ENCODE measurements around the gene ATG12. TPM values are rescaled to one million over a fixed set of nuclear protein-coding genes. Genes with fewer than 3 reads are reported as not detected.

ATG12 gene
- total and polyA plus RNA-seq, 2 experiments from 2014 or later = 52.6 to 109 TPM

GRCh38 chr5:115849258-115849798, 8.0 kb upstream of the ATG12 start:
- H3K36me3 ChIP-seq (ENCODE audit: insufficient read depth) = 0 out of 2 replicates have a peak, but pooled peaks cover 2% of the 10 kb centered on the region
- H3K79me2 ChIP-seq (replicated peaks; ENCODE audit: insufficient read depth) = peaks cover 100% of the 10 kb centered on the region
- Mint-ChIP-seq H3K4me3 (no peak overlapping the region; the same call in 2 of the 3 replicates), H3K9me3 (peaks cover 10% of the 10 kb centered on the region), H3K27ac (no peak overlapping the region), H3K4me1 (peaks cover 17% of the 10 kb centered on the region), H3K36me3 (ENCODE audit: low read depth) (peaks cover 14% of the 10 kb centered on the region; the same call in 2 of the 3 replicates), H3K27me3 (ENCODE audit: insufficient read depth, low read depth, poor library complexity) (no peaks in the 10 kb centered on the region)
- no peak overlapping the region for H2AFZ ChIP-seq
- H3K9me2 ChIP-seq (ENCODE audit: insufficient read depth) = no peaks in the 10 kb centered on the region
- ATAC-seq (peak; percentile 29; the same call in 2 of the 3 replicates), DNase-seq (ENCODE audit: low spot score) (no peak)
- H3K4me1 ChIP-seq (ENCODE audit: insufficient read depth) = peaks cover 11% of the 10 kb centered on the region
- peaks cover 9% of the 10 kb centered on the region; the same call in 1 of the 2 replicates for H4K20me1 ChIP-seq (replicated peaks; ENCODE audit: insufficient read depth)
- no peak overlapping the region for H3K4me3 ChIP-seq
- no peaks in the 10 kb centered on the region for H3K27me3 ChIP-seq (ENCODE audit: insufficient read depth)
- no peak overlapping the region for H3K27ac ChIP-seq (ENCODE audit: low read depth)
- no peak overlapping the region for H3K4me2 ChIP-seq
- TF ChIP-seq REST (IDR thresholded peaks at IDR 0.05; ENCODE audit: unreplicated experiment) (no peak), STAT1 (IDR thresholded peaks at IDR 0.05; ENCODE audit: unreplicated experiment) (no peak), EZH2phosphoT487 (IDR thresholded peaks at IDR 0.05; ENCODE audit: unreplicated experiment) (no peak), ZNF114 (CRISPR knock-in tag; IDR thresholded peaks at IDR 0.05) (no peak), CREB1 (CRISPR knock-in tag; IDR thresholded peaks at IDR 0.05; ENCODE audit: low read depth) (no peak), NANOG (IDR thresholded peaks at IDR 0.05; ENCODE audit: borderline replicate concordance) (no peak), ZNF331 (CRISPR knock-in tag; IDR thresholded peaks at IDR 0.05; ENCODE audit: low read depth) (no peak), ZNF462 (CRISPR knock-in tag; IDR thresholded peaks at IDR 0.05) (no peak), EZH2 (IDR thresholded peaks at IDR 0.05; ENCODE audit: low read depth, unreplicated experiment) (no peak), POLR2AphosphoS5 (IDR thresholded peaks at IDR 0.05; ENCODE audit: low read depth) (no peak), JUNB (IDR thresholded peaks at IDR 0.05; ENCODE audit: unreplicated experiment) (no peak)
- TF ChIP-seq, protein P1, sequence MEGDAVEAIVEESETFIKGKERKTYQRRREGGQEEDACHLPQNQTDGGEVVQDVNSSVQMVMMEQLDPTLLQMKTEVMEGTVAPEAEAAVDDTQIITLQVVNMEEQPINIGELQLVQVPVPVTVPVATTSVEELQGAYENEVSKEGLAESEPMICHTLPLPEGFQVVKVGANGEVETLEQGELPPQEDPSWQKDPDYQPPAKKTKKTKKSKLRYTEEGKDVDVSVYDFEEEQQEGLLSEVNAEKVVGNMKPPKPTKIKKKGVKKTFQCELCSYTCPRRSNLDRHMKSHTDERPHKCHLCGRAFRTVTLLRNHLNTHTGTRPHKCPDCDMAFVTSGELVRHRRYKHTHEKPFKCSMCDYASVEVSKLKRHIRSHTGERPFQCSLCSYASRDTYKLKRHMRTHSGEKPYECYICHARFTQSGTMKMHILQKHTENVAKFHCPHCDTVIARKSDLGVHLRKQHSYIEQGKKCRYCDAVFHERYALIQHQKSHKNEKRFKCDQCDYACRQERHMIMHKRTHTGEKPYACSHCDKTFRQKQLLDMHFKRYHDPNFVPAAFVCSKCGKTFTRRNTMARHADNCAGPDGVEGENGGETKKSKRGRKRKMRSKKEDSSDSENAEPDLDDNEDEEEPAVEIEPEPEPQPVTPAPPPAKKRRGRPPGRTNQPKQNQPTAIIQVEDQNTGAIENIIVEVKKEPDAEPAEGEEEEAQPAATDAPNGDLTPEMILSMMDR (conservative IDR thresholded peaks at IDR 0.05; ENCODE audit: low read depth in 2 of 2) = no peak
- TF ChIP-seq, protein P2, sequence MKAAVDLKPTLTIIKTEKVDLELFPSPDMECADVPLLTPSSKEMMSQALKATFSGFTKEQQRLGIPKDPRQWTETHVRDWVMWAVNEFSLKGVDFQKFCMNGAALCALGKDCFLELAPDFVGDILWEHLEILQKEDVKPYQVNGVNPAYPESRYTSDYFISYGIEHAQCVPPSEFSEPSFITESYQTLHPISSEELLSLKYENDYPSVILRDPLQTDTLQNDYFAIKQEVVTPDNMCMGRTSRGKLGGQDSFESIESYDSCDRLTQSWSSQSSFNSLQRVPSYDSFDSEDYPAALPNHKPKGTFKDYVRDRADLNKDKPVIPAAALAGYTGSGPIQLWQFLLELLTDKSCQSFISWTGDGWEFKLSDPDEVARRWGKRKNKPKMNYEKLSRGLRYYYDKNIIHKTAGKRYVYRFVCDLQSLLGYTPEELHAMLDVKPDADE (IDR thresholded peaks at IDR 0.05) = no peak
- no peaks in the 10 kb centered on the region for H3F3A ChIP-seq (replicated peaks; ENCODE audit: low read depth)

Measured in GM23338 (cell line).